Measurements from ENCODE around the gene WSCD2. TPM values are rescaled to one million over a fixed set of nuclear protein-coding genes. Genes with fewer than 3 reads are reported as not detected.

The WSCD2 gene
- total RNA-seq, 1 donor from 2014 or later = not detected

- no peak for DNase-seq (ENCODE audit: low read depth)
- TF ChIP-seq, protein P1, sequence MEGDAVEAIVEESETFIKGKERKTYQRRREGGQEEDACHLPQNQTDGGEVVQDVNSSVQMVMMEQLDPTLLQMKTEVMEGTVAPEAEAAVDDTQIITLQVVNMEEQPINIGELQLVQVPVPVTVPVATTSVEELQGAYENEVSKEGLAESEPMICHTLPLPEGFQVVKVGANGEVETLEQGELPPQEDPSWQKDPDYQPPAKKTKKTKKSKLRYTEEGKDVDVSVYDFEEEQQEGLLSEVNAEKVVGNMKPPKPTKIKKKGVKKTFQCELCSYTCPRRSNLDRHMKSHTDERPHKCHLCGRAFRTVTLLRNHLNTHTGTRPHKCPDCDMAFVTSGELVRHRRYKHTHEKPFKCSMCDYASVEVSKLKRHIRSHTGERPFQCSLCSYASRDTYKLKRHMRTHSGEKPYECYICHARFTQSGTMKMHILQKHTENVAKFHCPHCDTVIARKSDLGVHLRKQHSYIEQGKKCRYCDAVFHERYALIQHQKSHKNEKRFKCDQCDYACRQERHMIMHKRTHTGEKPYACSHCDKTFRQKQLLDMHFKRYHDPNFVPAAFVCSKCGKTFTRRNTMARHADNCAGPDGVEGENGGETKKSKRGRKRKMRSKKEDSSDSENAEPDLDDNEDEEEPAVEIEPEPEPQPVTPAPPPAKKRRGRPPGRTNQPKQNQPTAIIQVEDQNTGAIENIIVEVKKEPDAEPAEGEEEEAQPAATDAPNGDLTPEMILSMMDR (IDR thresholded peaks at IDR 0.05; ENCODE audit: insufficient read depth, low read length, severe bottlenecking) = no peak
- Histone ChIP-seq H3K4me3 (ENCODE audit: low read depth, low read length) (no peak overlapping the region), H3K36me3 (ENCODE audit: control insufficient read depth, insufficient read depth, low read length) (no peaks in the 10 kb centered on the region), H3K27me3 (ENCODE audit: control insufficient read depth, insufficient read depth, low read length) (peaks cover 4% of the 10 kb centered on the region)
- no peak for FAIRE-seq
Observed at GRCh38 chr12:108135627-108136026, 6.5 kb downstream of the WSCD2 start.

GRCh38 chr12:108136697-108137096 is 7.6 kb downstream of the WSCD2 start:
- peak; percentile 52 for FAIRE-seq
- H3K27me3 ChIP-seq (ENCODE audit: control insufficient read depth, insufficient read depth, low read length) = peaks cover 2% of the 10 kb centered on the region
- TF ChIP-seq, protein P1 (IDR thresholded peaks at IDR 0.05; ENCODE audit: insufficient read depth, low read length, severe bottlenecking) = no peak
- no peaks in the 10 kb centered on the region for H3K36me3 ChIP-seq (ENCODE audit: control insufficient read depth, insufficient read depth, low read length)
- no peak for DNase-seq (ENCODE audit: low read depth)
- H3K4me3 ChIP-seq (ENCODE audit: low read depth, low read length) = no peak overlapping the region

- no peak for FAIRE-seq
- no peaks in the 10 kb centered on the region for H3K36me3 ChIP-seq (ENCODE audit: control insufficient read depth, insufficient read depth, low read length)
- no peak for DNase-seq (ENCODE audit: low read depth)
- no peak overlapping the region for H3K4me3 ChIP-seq (ENCODE audit: low read depth, low read length)
- no peaks in the 10 kb centered on the region for H3K27me3 ChIP-seq (ENCODE audit: control insufficient read depth, insufficient read depth, low read length)
- TF ChIP-seq, protein P1 (IDR thresholded peaks at IDR 0.05; ENCODE audit: insufficient read depth, low read length, severe bottlenecking) = no peak
Observed at GRCh38 chr12:108139454-108139853, 10.4 kb downstream of the WSCD2 start.

DNA sequence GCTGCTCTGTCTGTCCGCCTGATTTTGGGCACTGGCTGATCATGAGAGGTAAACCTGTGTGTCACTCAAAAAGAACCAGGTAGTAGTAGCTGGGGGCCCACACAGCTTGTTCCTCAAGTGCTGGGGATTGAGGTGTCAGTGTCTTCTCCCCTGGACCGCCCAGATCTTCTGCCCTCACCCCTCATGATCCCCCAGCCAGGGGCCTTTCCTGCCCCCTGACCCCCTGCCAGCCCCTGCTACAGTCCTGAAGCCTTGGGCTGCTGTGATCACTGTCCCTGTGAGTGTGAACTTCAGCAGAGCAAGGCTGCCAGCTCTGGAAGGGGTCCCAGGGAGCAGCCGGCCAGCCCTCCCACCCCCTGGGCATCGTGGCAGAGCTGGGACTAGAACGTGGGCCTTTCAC is 11.4 kb downstream of the WSCD2 start:
- FAIRE-seq (no peak), DNase-seq (ENCODE audit: low read depth) (no peak)
- no peak overlapping the region for H3K4me3 ChIP-seq (ENCODE audit: low read depth, low read length)
- no peaks in the 10 kb centered on the region for H3K36me3 ChIP-seq (ENCODE audit: control insufficient read depth, insufficient read depth, low read length)
- TF ChIP-seq, protein P1 (IDR thresholded peaks at IDR 0.05; ENCODE audit: insufficient read depth, low read length, severe bottlenecking) = no peak
- no peaks in the 10 kb centered on the region for H3K27me3 ChIP-seq (ENCODE audit: control insufficient read depth, insufficient read depth, low read length)

DNA sequence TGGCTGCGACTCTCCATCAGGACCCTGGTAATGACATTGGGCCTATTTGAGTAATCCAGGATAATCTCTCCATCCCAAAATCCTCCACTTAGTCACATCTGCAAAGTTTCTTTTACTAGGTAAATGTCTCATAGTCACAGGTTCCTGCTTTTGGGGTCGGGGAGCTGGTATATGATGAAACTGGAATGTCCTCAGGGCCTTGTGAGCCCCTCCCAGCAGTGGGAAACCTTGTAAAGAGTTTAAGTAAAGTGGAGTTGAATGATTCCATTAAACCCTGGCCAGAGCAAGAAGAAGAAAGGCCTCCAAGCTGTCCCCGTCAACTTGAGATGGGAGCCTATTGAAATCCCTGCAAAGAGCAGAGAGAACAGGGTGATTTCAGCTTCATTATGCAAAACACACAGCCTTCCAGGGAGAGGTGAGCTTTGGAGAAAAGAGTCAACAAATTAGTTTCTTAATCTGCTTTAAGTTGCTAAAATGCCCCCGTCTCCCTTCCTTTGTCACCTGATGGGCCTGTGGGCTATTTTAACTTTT is 12.6 kb downstream of the WSCD2 start:
- DNase-seq (ENCODE audit: low read depth) = no peak
- FAIRE-seq = no peak
- H3K36me3 ChIP-seq (ENCODE audit: control insufficient read depth, insufficient read depth, low read length) = no peaks in the 10 kb centered on the region
- H3K27me3 ChIP-seq (ENCODE audit: control insufficient read depth, insufficient read depth, low read length) = no peaks in the 10 kb centered on the region
- TF ChIP-seq, protein P1 (IDR thresholded peaks at IDR 0.05; ENCODE audit: insufficient read depth, low read length, severe bottlenecking) = no peak
- no peak overlapping the region for H3K4me3 ChIP-seq (ENCODE audit: low read depth, low read length)

DNA sequence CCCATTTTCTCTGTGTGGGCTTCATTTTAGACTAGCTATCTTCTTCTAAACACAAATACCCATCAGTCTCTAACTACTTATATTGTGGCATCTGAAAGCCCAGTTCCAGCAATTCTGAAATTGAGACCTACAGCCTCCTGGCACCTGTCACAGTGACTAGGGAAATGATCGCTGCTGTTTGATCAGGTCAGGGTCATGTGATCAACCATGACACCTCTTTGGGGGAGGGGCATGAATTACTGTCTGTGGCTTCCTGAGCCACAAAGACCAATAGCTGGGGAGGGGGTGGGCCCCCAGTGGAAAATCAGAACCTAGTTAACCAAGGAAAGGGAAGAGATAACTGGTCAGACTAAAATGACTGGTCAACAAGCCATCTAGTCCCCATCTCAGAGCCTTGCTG is 14.1 kb downstream of the WSCD2 start:
- H3K27me3 ChIP-seq (ENCODE audit: control insufficient read depth, insufficient read depth, low read length) = no peaks in the 10 kb centered on the region
- DNase-seq (ENCODE audit: low read depth) = no peak
- TF ChIP-seq, protein P1 (IDR thresholded peaks at IDR 0.05; ENCODE audit: insufficient read depth, low read length, severe bottlenecking) = no peak
- FAIRE-seq = no peak
- no peaks in the 10 kb centered on the region for H3K36me3 ChIP-seq (ENCODE audit: control insufficient read depth, insufficient read depth, low read length)
- H3K4me3 ChIP-seq (ENCODE audit: low read depth, low read length) = no peak overlapping the region

Data from bronchial epithelial cell (primary cell).